ENCODE results near the gene MTA1. TPM values are rescaled to one million over a fixed set of nuclear protein-coding genes. Genes with fewer than 3 reads are reported as not detected.

The MTA1 gene
- total and polyA plus RNA-seq, 2 donors (not counting 1 experiment from before 2014, with no cell fraction given): 137 to 147 TPM

DNA sequence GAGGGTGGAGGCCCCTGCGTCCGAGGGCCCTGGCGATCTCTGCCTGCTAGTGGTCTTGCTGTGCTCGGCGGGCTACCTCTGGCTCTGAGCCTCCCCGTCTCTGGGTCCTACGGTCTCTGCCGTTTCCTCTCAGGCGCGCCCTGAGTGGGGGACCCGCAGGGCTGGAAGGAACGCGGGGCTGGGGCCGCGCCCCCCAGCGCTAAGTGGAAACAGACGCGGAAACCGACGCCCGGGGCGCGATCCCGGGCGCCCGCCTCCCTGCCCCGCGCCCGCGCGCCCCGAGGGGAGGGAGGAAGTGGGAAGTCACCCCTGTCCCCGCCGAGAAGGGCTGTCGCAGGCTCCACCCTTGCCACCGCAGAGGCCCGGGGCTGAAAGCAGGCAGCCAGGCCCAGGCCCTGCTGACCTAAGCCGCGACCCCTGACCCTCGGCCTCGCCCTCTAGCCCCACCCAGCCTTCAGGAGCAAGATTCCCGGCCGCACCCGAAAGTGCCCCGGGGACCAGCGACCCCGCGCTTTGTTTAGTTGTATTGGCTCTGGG is 67.9 kb downstream of the MTA1 start:
- H3K27me3 ChIP-seq (replicated peaks in 1 of 4; ENCODE audit: control extremely low read depth in 1 of 4, control insufficient read depth in 3 of 4, insufficient read depth in 4 of 4, low read length in 3 of 4): no peaks in the 10 kb centered on the region
- H3K27ac Mint-ChIP-seq: peak overlapping the region; percentile 92
- H3K36me3 ChIP-seq (replicated peaks in 1 of 2; ENCODE audit: control extremely low read depth in 1 of 2, control insufficient read depth in 1 of 2, extremely low read depth in 1 of 2, insufficient read depth in 2 of 2, low read length in 1 of 2): peaks cover 0 to 6% of the 10 kb centered on the region in 2 experiments
- H3K4me3 ChIP-seq (ENCODE audit: control extremely low read depth in 1 of 5, extremely low read depth in 1 of 5, insufficient read depth in 1 of 5, low read depth in 2 of 5, low read length in 4 of 5): peak overlapping the region in 4 of 5 experiments; percentile 59 to 88 (median 76)
- DNase-seq (peak; percentile 84), ATAC-seq (ENCODE audit: low read depth) (no peak)
- peak overlapping the region; percentile 94 to 99 for H3K27ac ChIP-seq (ENCODE audit: low read length in 2 of 2)
- H3K9me3 ChIP-seq (ENCODE audit: control extremely low read depth in 1 of 3, control insufficient read depth in 2 of 3, insufficient read depth in 1 of 3, low read length in 2 of 3): no peaks in the 10 kb centered on the region
- H3K27me3 Mint-ChIP-seq: no peaks in the 10 kb centered on the region
- CTCF ChIA-PET: interaction anchor here (1.5 kb wide), 1 partner anchor 117 kb away, joined by 5 read pairs; no protein-coding TSS in a partner anchor
- no peaks in the 10 kb centered on the region for H3K9me3 Mint-ChIP-seq (ENCODE audit: insufficient read depth)
- peaks cover 54% of the 10 kb centered on the region for H3K4me1 Mint-ChIP-seq
- WGBS (ENCODE audit: insufficient coverage): 2% methylated on average over 46 of the region's 48 CpGs
- peak overlapping the region; percentile 100 for H3K4me2 ChIP-seq (replicated peaks; ENCODE audit: low read depth, low read length, poor library complexity, severe bottlenecking)
- H2AFZ ChIP-seq (ENCODE audit: insufficient read depth, low read depth, low read length, poor library complexity, severe bottlenecking): peak overlapping the region; percentile 30
- TF ChIP-seq EZH2 (IDR thresholded peaks at IDR 0.05; ENCODE audit: borderline replicate concordance, insufficient read depth, low read depth, low read length, poor library complexity, severe bottlenecking): no peak
- TF ChIP-seq, protein P1, sequence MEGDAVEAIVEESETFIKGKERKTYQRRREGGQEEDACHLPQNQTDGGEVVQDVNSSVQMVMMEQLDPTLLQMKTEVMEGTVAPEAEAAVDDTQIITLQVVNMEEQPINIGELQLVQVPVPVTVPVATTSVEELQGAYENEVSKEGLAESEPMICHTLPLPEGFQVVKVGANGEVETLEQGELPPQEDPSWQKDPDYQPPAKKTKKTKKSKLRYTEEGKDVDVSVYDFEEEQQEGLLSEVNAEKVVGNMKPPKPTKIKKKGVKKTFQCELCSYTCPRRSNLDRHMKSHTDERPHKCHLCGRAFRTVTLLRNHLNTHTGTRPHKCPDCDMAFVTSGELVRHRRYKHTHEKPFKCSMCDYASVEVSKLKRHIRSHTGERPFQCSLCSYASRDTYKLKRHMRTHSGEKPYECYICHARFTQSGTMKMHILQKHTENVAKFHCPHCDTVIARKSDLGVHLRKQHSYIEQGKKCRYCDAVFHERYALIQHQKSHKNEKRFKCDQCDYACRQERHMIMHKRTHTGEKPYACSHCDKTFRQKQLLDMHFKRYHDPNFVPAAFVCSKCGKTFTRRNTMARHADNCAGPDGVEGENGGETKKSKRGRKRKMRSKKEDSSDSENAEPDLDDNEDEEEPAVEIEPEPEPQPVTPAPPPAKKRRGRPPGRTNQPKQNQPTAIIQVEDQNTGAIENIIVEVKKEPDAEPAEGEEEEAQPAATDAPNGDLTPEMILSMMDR (IDR thresholded peaks at IDR 0.05): no peak
- intact Hi-C loops (cut with micrococcal nuclease): loop anchor here (10.0 kb wide), 1 partner anchor 423 kb away; the partner anchor contains the start of gene GPR132
- H3K4me1 ChIP-seq (ENCODE audit: control insufficient read depth in 2 of 2, insufficient read depth in 2 of 2, low read length in 2 of 2): peaks cover 46 to 77% of the 10 kb centered on the region in 2 donors
- peaks cover 26% of the 10 kb centered on the region for H4K20me1 ChIP-seq (ENCODE audit: control insufficient read depth, insufficient read depth, low read length, poor library complexity, severe bottlenecking)
- H3K79me2 ChIP-seq (ENCODE audit: control insufficient read depth, insufficient read depth, low read length): peaks cover 9% of the 10 kb centered on the region
- POLR2A ChIA-PET: interaction anchor here (1.0 kb wide), 1 partner anchor 90 kb away, joined by 3 read pairs; no protein-coding TSS in a partner anchor
- peak overlapping the region; percentile 88 for H3K4me3 Mint-ChIP-seq
- peak overlapping the region; percentile 96 for H3K9ac ChIP-seq (ENCODE audit: low read length)
